ENCODE results near the gene STYXL2. TPM values are rescaled to one million over a fixed set of nuclear protein-coding genes. Genes with fewer than 3 reads are reported as not detected.

STYXL2 gene
- total and polyA plus RNA-seq, 2 of the 4 experiments (the other 2 are of a cell fraction): not detected

- ChIA-PET POLR2A (ENCODE audit: unreplicated experiment) (no interaction called here), CTCF (no interaction called here)
- Histone ChIP-seq H3K36me3 (ENCODE audit: control insufficient read depth, insufficient read depth, low read length) (no peaks in the 10 kb centered on the region), H3K4ac (ENCODE audit: low read depth, low read length) (no peak overlapping the region), H4K91ac (ENCODE audit: insufficient read depth, low read depth, low read length) (no peak overlapping the region), H2AK9ac (replicated peaks; ENCODE audit: low read depth, low read length, poor library complexity) (no peak overlapping the region), H3K4me3 (ENCODE audit: insufficient read depth, low read depth, low read length) (no peak overlapping the region), H2BK15ac (ENCODE audit: low read depth, low read length) (no peak overlapping the region), H3K27ac (ENCODE audit: insufficient read depth, low read length) (no peak overlapping the region), H3K18ac (ENCODE audit: low read depth, low read length) (no peak overlapping the region), H3K27me3 (ENCODE audit: control insufficient read depth, insufficient read depth, low read length) (peaks cover 3% of the 10 kb centered on the region; the same call in 1 of the 2 replicates), H2BK120ac (ENCODE audit: low read depth, low read length) (no peak overlapping the region), H4K5ac (ENCODE audit: low read depth, low read length) (no peak overlapping the region), H3K9me3 (ENCODE audit: control insufficient read depth, insufficient read depth, low read length) (no peaks in the 10 kb centered on the region), H2AK5ac (ENCODE audit: low read depth, low read length) (no peak overlapping the region), H3K9me1 (ENCODE audit: insufficient read depth, low read length) (no peaks in the 10 kb centered on the region), H3K4me2 (ENCODE audit: low read depth, low read length) (no peak overlapping the region), H3K23ac (ENCODE audit: low read depth, low read length) (no peak overlapping the region), H3K4me1 (ENCODE audit: control insufficient read depth, insufficient read depth, low read length) (no peaks in the 10 kb centered on the region), H3K9ac (ENCODE audit: low read depth, low read length) (no peak overlapping the region), H4K20me1 (ENCODE audit: insufficient read depth, low read length) (no peaks in the 10 kb centered on the region), H2BK20ac (ENCODE audit: low read depth, low read length) (no peak overlapping the region), H2AFZ (replicated peaks; ENCODE audit: low read length, poor library complexity) (no peak overlapping the region), H4K8ac (ENCODE audit: low read depth in 2 of 2, low read length in 2 of 2) (no peak overlapping the region), H3K14ac (replicated peaks; ENCODE audit: low read depth, low read length) (no peak overlapping the region), H3K79me1 (ENCODE audit: low read depth in 1 of 2, low read length in 2 of 2) (no peaks in the 10 kb centered on the region), H2BK5ac (ENCODE audit: low read depth, low read length, poor library complexity, severe bottlenecking) (no peak overlapping the region), H3K56ac (ENCODE audit: extremely low read depth, insufficient read depth, low read length) (no peak overlapping the region)
- DNase-seq (no peak), ATAC-seq (ENCODE audit: low read depth) (no peak)
- TF ChIP-seq MAFK (IDR thresholded peaks at IDR 0.05; ENCODE audit: low read depth, low read length) (no peak), RAD21 (IDR thresholded peaks at IDR 0.05; ENCODE audit: low read length) (no peak), RFX5 (IDR thresholded peaks at IDR 0.05; ENCODE audit: low read depth, low read length) (no peak), CEBPB (IDR thresholded peaks at IDR 0.05; ENCODE audit: low read depth, low read length) (no peak), USF2 (IDR thresholded peaks at IDR 0.05; ENCODE audit: low read depth, low read length) (no peak), NFE2L2 (IDR thresholded peaks at IDR 0.05; ENCODE audit: low read depth, low read length) (no peak), MAZ (IDR thresholded peaks at IDR 0.05; ENCODE audit: borderline replicate concordance, low read depth, low read length) (no peak), MXI1 (IDR thresholded peaks at IDR 0.05; ENCODE audit: borderline replicate concordance, low read depth, low read length) (no peak), BHLHE40 (IDR thresholded peaks at IDR 0.05; ENCODE audit: low read depth, low read length) (no peak), POLR2A (IDR thresholded peaks at IDR 0.05; ENCODE audit: low read depth, low read length) (no peak), FOS (IDR thresholded peaks at IDR 0.05; ENCODE audit: low read depth, low read length) (no peak), SMC3 (IDR thresholded peaks at IDR 0.05; ENCODE audit: low read depth, low read length) (no peak), CHD1 (IDR thresholded peaks at IDR 0.05; ENCODE audit: low read depth, low read length) (no peak)
- WGBS, 2 experiments (ENCODE audit: extremely low coverage in 2 of 2, insufficient read length in 1 of 2): no CpG with 5 or more reads among the region's 12 CpGs
- intact Hi-C loops (cut with micrococcal nuclease) (no loop called here), in situ Hi-C loops (cut with MboI; ENCODE audit: low sequenced_read_pairs) (no loop called here), dilution Hi-C loops (cut with HindIII; ENCODE audit: low sequenced_read_pairs, unreplicated experiment) (no loop called here)
- BruUV-seq (replicated peaks): no TSS peak
Observed at GRCh38 chr1:167105271-167106118, 11.6 kb downstream of the STYXL2 start.

Measured in IMR-90 (cell line).